Ectodermal cell (in vitro differentiated cells): ENCODE data around the gene DCN.

Experiments
- H3K27ac ChIP-seq: 2 replicates; pipeline ENCODE4 v1.7.0; 2013; ENCODE audit warnings: mild to moderate bottlenecking, low read depth, low read length; ENCODE audit not compliant: insufficient read depth, poor library complexity, severe bottlenecking
- H3K27me3 ChIP-seq: 2 replicates; pipeline ENCODE4 v1.7.0; 2013; ENCODE audit warnings: mild to moderate bottlenecking, low read length; ENCODE audit not compliant: insufficient read depth, control insufficient read depth, poor library complexity, severe bottlenecking
- H3K36me3 ChIP-seq: one replicate; pipeline ENCODE4 v1.7.0; 2013; ENCODE audit warnings: low read length; ENCODE audit not compliant: control insufficient read depth, insufficient read depth
- H3K4me1 ChIP-seq: one replicate; pipeline ENCODE4 v1.7.0; 2013; ENCODE audit warnings: low read length; ENCODE audit not compliant: control insufficient read depth, insufficient read depth
- H3K4me3 ChIP-seq: 2 replicates; pipeline ENCODE4 v1.7.0; 2013; ENCODE audit warnings: low read depth, low read length, control low read depth; ENCODE audit not compliant: insufficient read depth
- H3K9me3 ChIP-seq: 2 replicates; pipeline ENCODE4 v1.7.0; 2013; ENCODE audit warnings: mild to moderate bottlenecking, low read length, moderate library complexity; ENCODE audit not compliant: control insufficient read depth
- WGBS, 2 experiments: methylation state at CpG; one replicate each; pipeline ENCODE4 v1.1.7; 2013; ENCODE audit warnings: missing lambda C conversion rate in 2 of 2; 5-methylcytosine and 5-hydroxymethylcytosine counted together

Gene DCN

DNA sequence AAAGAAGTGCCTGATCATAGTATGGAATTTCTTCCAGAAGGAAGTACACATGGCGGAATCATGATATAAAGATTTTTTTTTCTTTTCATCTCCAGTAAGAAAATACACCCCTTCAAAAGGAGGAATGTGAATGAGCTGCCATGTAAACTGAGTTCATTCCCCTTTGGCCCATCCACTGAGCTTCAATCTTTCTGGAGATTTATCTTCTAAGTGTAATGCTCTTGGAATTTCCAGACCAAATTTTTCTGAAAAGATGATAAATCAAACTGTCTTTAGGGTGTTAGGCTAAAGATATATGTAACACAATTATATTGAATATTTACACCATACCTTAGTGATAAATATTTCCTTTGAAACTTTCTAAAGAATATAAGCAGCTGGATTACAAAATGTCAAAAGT is 5.2 kb downstream of the DCN start:
- Histone ChIP-seq H3K27me3 (no peaks in the 10 kb centered on the region), H3K9me3 (no peaks in the 10 kb centered on the region), H3K36me3 (no peaks in the 10 kb centered on the region), H3K4me3 (no peak overlapping the region), H3K27ac (no peak overlapping the region), H3K4me1 (no peaks in the 10 kb centered on the region)
- 88% methylated on average over 1 of the region's 1 CpG; no CpG with 5 or more reads in 1 of the 2 experiments for WGBS, 2 experiments

DNA sequence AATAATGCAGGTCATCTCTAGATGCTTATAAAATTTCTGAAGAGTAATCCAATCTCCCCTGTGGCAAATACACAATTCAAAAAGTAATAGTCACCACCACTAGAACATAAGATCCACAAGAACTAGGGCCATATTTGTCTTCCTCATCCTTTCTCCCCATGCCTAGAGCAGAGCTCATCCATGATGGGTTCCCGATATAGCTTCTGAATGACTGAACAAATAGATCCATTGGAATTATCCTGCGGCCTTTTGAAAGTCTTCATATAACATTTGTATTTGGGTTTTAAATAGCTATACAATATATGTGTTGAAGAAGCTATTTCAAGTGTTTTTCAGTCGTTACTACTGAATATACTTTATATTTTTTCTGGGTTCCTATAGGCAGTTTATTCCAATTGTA is 5.7 kb downstream of the DCN start:
- no peaks in the 10 kb centered on the region for H3K27me3 ChIP-seq
- no peaks in the 10 kb centered on the region for H3K36me3 ChIP-seq
- no peak overlapping the region for H3K27ac ChIP-seq
- H3K4me3 ChIP-seq, result no peak overlapping the region
- 100% methylated on average over 2 of the region's 3 CpGs for WGBS, 2 experiments
- no peaks in the 10 kb centered on the region for H3K9me3 ChIP-seq
- H3K4me1 ChIP-seq, result no peaks in the 10 kb centered on the region

DNA sequence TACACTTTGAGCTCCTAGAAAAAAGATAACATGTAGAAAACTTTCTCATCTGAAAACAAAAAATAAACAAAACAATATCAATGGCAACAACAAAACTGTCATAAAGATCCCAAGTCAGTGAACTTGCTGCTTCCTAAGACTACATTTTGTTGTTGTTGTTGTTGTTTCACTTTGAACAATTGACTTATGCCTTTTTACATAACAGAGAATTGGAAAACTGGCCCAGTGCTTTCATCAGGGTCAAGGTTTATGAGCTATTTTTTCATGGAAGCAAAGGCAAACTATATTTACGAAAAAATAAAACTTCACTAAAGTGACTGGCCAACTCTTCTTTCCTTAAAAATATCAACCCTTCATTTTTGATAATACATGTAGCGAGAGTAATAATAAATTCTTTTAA is 6.3 kb downstream of the DCN start:
- no peaks in the 10 kb centered on the region for H3K36me3 ChIP-seq
- WGBS, 2 experiments, result 97 to 100% methylated on average over 1 to 2 of the region's 2 CpGs
- no peak overlapping the region for H3K4me3 ChIP-seq
- no peak overlapping the region for H3K27ac ChIP-seq
- no peaks in the 10 kb centered on the region for H3K4me1 ChIP-seq
- H3K9me3 ChIP-seq, result no peaks in the 10 kb centered on the region
- no peaks in the 10 kb centered on the region for H3K27me3 ChIP-seq

DNA sequence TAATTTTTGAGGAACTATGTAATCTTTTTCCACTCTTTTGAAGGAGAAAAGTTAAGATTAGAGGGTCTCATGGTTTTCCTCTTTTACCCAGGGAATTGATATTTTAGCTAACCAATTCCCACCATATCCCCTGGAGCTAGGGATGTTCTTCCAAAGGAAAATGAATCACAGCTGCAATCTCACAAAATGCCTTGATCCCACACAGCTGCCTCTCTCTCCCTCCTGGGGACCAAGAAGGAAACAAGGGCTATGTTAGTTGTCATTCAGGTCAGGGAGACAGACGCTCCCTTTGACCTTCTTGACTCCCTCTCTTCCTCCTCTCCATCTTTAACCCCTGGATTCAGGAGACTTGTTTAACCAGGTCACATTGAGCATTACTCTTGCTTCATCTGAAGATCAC is 9.5 kb downstream of the DCN start:
- Histone ChIP-seq H3K9me3 (no peaks in the 10 kb centered on the region), H3K4me3 (no peak overlapping the region), H3K36me3 (no peaks in the 10 kb centered on the region), H3K4me1 (no peaks in the 10 kb centered on the region), H3K27me3 (no peaks in the 10 kb centered on the region), H3K27ac (no peak overlapping the region)
- 50 to 63% methylated on average over 1 of the region's 1 CpG for WGBS, 2 experiments

DNA sequence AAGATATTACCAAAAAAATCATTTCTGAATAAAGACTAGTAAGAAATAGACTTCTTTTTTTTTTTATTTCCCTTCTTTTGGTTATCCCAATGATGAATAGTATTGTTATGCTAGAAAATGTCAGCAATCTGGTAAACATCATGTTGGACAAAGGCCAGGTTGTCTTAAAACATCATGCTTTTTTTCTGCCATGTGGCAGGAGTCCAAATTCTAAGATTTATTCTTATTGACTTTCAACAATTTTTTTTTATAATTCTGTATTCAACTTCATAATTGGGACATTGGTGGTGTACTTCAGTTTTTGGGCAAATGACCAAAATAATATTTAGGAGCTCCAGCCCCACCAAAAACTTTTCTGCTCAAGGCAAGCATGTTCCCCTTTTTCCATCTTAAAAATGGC is 10.5 kb downstream of the DCN start:
- no peaks in the 10 kb centered on the region for H3K9me3 ChIP-seq
- H3K27ac ChIP-seq, result no peak overlapping the region
- H3K27me3 ChIP-seq, result no peaks in the 10 kb centered on the region
- no peaks in the 10 kb centered on the region for H3K36me3 ChIP-seq
- H3K4me3 ChIP-seq, result no peak overlapping the region
- H3K4me1 ChIP-seq, result no peaks in the 10 kb centered on the region

DNA sequence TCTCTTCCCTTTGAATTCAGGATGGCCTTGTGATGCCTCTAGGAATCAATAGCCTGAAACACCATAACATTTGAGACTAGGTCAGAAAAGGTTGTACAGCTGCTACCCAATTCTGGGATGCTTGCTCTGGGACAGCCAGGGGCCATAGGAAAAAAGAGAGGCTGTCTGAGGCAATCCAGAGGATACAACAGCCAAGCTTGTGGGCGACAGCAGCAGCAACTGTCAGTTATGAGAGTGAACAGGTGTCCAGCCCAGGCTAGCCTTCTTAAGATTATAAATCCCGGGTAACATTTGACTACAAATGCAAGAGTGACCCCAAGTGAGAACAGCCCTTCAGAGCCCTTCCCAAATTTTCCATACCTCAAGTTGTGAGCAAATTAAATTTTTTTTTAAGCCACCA is 11.1 kb downstream of the DCN start:
- H3K27ac ChIP-seq, result no peak overlapping the region
- no peaks in the 10 kb centered on the region for H3K27me3 ChIP-seq
- WGBS, 2 experiments, result 92 to 93% methylated on average over 2 of the region's 2 CpGs
- H3K4me3 ChIP-seq, result no peak overlapping the region
- no peaks in the 10 kb centered on the region for H3K4me1 ChIP-seq
- H3K36me3 ChIP-seq, result no peaks in the 10 kb centered on the region
- H3K9me3 ChIP-seq, result no peaks in the 10 kb centered on the region

DNA sequence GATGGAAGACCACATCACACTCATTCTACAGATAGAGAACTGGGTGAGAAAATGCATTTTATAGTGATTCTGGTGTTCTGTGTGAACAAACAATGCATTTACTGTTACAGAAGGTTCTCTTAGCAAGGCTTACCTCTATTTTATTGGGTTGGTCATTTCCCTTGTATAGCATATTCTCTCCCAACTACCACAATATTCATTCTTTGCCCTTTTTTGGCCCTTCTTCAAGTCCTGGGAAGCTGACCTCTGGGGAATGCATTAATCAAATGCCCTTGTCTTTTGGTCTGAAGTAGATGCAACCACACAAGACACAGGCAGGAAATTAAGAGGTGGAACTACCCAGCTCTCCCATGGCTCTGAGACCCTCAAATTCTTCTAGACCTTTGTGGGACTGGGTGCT is 19.5 kb downstream of the DCN start:
- no peaks in the 10 kb centered on the region for H3K9me3 ChIP-seq
- no peaks in the 10 kb centered on the region for H3K36me3 ChIP-seq
- no peak overlapping the region for H3K4me3 ChIP-seq
- H3K27ac ChIP-seq, result no peak overlapping the region
- no peaks in the 10 kb centered on the region for H3K4me1 ChIP-seq
- no peaks in the 10 kb centered on the region for H3K27me3 ChIP-seq

DNA sequence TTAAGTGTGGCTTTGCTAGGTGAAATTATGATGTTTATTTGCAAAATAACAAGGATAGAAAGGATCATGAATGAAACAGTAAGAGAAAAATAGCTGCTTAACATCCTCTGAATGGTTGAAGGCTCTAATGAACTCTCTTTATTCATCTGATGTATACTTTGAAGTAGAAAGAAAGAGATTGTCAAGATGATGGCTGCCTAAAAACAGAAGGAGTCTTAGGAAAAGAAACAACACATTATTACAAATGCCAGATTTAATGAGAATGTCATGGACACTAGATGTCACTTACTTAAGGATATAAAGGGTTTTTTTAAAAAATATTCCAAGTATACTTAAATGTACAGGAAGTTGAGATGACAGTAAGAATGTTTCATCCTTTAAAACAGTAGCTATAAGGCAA is 21.6 kb downstream of the DCN start:
- Histone ChIP-seq H3K4me3 (no peak overlapping the region), H3K36me3 (no peaks in the 10 kb centered on the region), H3K9me3 (no peaks in the 10 kb centered on the region), H3K4me1 (no peaks in the 10 kb centered on the region), H3K27ac (no peak overlapping the region), H3K27me3 (no peaks in the 10 kb centered on the region)

DNA sequence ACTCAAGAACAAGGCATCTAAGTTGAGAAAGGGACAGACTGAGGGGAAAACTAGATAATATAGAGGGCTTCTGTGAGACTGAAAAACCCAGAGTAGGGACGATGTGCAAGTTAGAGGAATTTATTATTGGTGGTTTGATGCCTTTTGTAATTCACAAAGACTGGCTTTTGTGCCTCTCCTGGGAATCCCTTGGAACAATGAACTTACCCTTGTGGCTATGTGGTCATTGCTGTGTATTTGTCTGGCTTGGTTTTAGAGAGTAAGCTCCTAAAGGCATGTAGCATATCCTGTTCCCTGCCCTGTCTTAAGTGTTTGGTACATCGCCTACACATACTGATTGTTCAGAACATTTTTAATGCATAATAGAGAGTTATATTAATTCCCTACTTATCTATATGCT is 26.6 kb downstream of the DCN start:
- WGBS, 2 experiments, result 49 to 58% methylated on average over 1 of the region's 2 CpGs
- Histone ChIP-seq H3K4me1 (no peaks in the 10 kb centered on the region), H3K27ac (no peak overlapping the region), H3K36me3 (no peaks in the 10 kb centered on the region), H3K27me3 (no peaks in the 10 kb centered on the region), H3K4me3 (no peak overlapping the region), H3K9me3 (no peaks in the 10 kb centered on the region)

DNA sequence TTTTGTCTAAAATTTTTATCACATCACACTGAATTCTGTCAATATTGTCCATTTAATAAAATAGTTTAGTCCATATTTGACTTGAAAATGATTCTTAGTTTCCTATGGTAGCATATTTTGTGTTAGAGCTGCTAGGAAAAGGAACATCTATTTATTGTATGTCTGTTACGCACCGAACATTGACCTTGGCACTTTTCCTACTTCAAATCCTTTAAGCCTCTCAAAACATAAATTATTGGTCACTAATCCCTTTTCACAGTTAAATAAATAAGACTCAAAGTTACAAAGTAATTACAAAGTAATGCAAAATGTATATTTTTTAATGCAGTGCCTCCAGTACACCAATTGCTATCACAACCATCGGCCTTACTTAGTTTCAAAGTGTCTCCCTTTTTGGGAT is 28.5 kb downstream of the DCN start:
- whole genome bisulfite sequencing, 2 experiments, result 87 to 100% methylated on average over 1 of the region's 3 CpGs
- no peaks in the 10 kb centered on the region for H3K36me3 ChIP-seq
- H3K27ac ChIP-seq, result no peak overlapping the region

DNA sequence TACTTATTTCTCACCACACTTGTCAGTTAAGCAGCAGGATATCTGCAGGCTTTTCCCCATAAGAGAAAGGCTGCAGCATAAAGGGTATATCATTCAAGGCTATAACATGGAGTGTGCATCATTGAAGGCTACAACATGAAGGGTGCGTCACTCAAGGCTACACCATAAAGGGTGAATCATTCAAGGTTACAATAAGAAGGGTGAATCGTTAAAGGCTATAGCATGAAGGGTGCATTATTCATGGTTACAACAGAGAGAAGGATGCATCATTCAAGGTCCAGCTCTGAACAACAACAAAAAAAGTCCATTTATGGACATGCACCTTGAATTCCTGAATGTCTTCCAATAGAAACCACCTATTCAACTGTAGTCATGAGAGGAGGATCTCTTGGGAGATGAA is 38.6 kb downstream of the DCN start:
- Histone ChIP-seq H3K9me3 (no peaks in the 10 kb centered on the region), H3K27me3 (no peaks in the 10 kb centered on the region), H3K27ac (no peak overlapping the region), H3K4me3 (no peak overlapping the region), H3K4me1 (no peaks in the 10 kb centered on the region), H3K36me3 (no peaks in the 10 kb centered on the region)
- 94% methylated on average over 2 of the region's 2 CpGs for WGBS, 2 experiments

More for the DNA sequence above, 28.5 kb downstream of the DCN start:
- Histone ChIP-seq H3K4me3 (no peak overlapping the region), H3K9me3 (no peaks in the 10 kb centered on the region), H3K27me3 (no peaks in the 10 kb centered on the region), H3K4me1 (no peaks in the 10 kb centered on the region)
